NT2/D1 (cell line): ENCODE results near the gene TMEM260.

Source experiments
- SUZ12 ChIP-seq: IDR thresholded peaks from 2 replicates; pipeline ENCODE4 v1.6.1; 2011; ENCODE audit not compliant: insufficient read length, insufficient read depth; ENCODE audit errors: extremely low read depth
- YY1 ChIP-seq: IDR thresholded peaks from 2 replicates; pipeline ENCODE4 v1.6.1; 2011; ENCODE audit not compliant: insufficient read length, insufficient read depth
- ZNF274 ChIP-seq: IDR thresholded peaks from 2 replicates; pipeline ENCODE4 v1.6.1; 2011; ENCODE audit warnings: mild to moderate bottlenecking, low read depth, low read length

DNA sequence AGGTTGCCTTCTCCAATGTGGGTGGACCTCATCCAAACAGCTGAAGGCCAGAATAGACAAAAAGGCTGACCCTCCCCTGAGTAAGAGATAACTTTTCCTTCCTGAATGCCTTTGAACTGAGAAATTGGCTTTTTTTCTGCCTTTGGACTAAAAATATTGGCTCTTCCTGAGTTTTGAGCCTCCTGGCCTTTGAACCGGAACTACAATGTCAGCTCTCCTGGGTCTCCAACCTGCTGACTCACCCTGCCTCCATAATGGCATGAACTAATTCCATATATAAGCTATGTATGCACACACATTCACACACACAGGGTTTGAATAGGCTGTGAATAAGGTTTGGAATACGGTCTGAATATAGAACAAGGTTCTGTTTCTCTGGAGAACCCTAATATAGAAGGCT is 39.7 kb upstream of the TMEM260 start:
- TF ChIP-seq ZNF274 (no peak), SUZ12 (no peak), YY1 (no peak)
